Caco-2 (cell line): ENCODE data around the gene WDR27. TPM values are rescaled to one million over a fixed set of nuclear protein-coding genes. Genes with fewer than 3 reads are reported as not detected.

Source experiments
- BruUV-seq: library from RNA; stranded (reverse); fragments of 400-500 nt; replicated peaks from 2 replicates; lab custom pipeline; 2021; lab: Mats Ljungman, UMichigan
- CTCF ChIA-PET: fragments of 300-600 bp; sonication (Branson Sonifier 250); formaldehyde crosslinking; loops from one replicate; lab custom pipeline; 2022; ENCODE audit warnings: antibody characterized with exemption; lab: Charles Lee
- POLR2A ChIA-PET: fragments of 300-600 bp; sonication (Branson Sonifier 250); formaldehyde crosslinking; loops from one replicate; lab custom pipeline; 2022; ENCODE audit warnings: antibody characterized with exemption; lab: Charles Lee
- DNase-seq, 2 experiments: peaks; one replicate each; pipeline versions ENCODE4 v3.0.0 to v3.0.0-alpha.2; 2020 to 2022
- H3K27me3 ChIP-seq: replicated peaks from 2 replicates; pipeline ENCODE4 v1.6.0; 2011; ENCODE audit warnings: low read length; ENCODE audit not compliant: control insufficient read depth, insufficient read depth
- H3K36me3 ChIP-seq: 2 replicates; pipeline ENCODE4 v1.5.1; 2011; ENCODE audit warnings: low read length; ENCODE audit not compliant: control insufficient read depth, insufficient read depth
- H3K4me1 ChIP-seq: fragments of 250-450 bp; sonication (Bioruptor Pico); 2 replicates; pipeline ENCODE4 v1.5.1; 2020; ENCODE audit warnings: mild to moderate bottlenecking
- H3K4me3 ChIP-seq: 2 replicates; pipeline ENCODE4 v1.5.1; 2011; ENCODE audit warnings: low read depth, mild to moderate bottlenecking, control low read depth, low read length
- H3K9me3 ChIP-seq: fragments of 250-450 bp; sonication (Bioruptor Pico); 2 replicates; pipeline ENCODE4 v1.5.1; 2020; ENCODE audit warnings: mild to moderate bottlenecking, moderate library complexity
- H3K27ac Mint-ChIP-seq: one replicate; pipeline ENCODE4 v1.8.0; 2022; ENCODE audit warnings: mixed read lengths; ENCODE audit not compliant: unreplicated experiment
- H3K27me3 Mint-ChIP-seq: one replicate; pipeline ENCODE4 v1.8.0; 2022; ENCODE audit warnings: mixed read lengths; ENCODE audit not compliant: insufficient read depth, unreplicated experiment
- H3K36me3 Mint-ChIP-seq: one replicate; pipeline ENCODE4 v1.8.0; 2022; ENCODE audit warnings: mild to moderate bottlenecking, mixed read lengths; ENCODE audit not compliant: insufficient read depth, unreplicated experiment
- H3K4me1 Mint-ChIP-seq: one replicate; pipeline ENCODE4 v1.8.0; 2022; ENCODE audit warnings: low read depth, mixed read lengths; ENCODE audit not compliant: unreplicated experiment
- H3K4me3 Mint-ChIP-seq: one replicate; pipeline ENCODE4 v1.8.0; 2022; ENCODE audit warnings: mild to moderate bottlenecking, moderate library complexity, mixed read lengths; ENCODE audit not compliant: unreplicated experiment
- H3K9me3 Mint-ChIP-seq: one replicate; pipeline ENCODE4 v1.8.0; 2022; ENCODE audit warnings: mixed read lengths; ENCODE audit not compliant: unreplicated experiment
- intact Hi-C: fragments of 100-400 bp; cut with micrococcal nuclease; formaldehyde crosslinking; loops from one replicate; pipeline ENCODE4 v1.10.0; 2022; ENCODE audit not compliant: unreplicated experiment
- total RNA-seq: library from RNA; stranded (reverse); gene quantifications from 2 replicates; pipeline ENCODE4 v1.2.3, GENCODE V29; 2022
- TF ChIP-seq, protein P1 (sequence below), 2 experiments: fragments of 200-600 bp in 1 of 2; IDR thresholded peaks; 1 replicate in 1 of 2; 2 replicates in 1 of 2; pipeline versions ENCODE4 v1.5.1 to v1.8.0; 2011 to 2022; ENCODE audit warnings: antibody characterized with exemption in 1 of 2, control low read depth in 1 of 2, inconsistent platforms in 1 of 2, low read depth in 1 of 2, low read length in 1 of 2, mild to moderate bottlenecking in 1 of 2, moderate library complexity in 1 of 2; ENCODE audit not compliant: insufficient read depth in 1 of 2, severe bottlenecking in 1 of 2, unreplicated experiment in 1 of 2

WDR27 gene
- total RNA-seq, 1 experiment from 2014 or later, result 62.9 TPM

DNA sequence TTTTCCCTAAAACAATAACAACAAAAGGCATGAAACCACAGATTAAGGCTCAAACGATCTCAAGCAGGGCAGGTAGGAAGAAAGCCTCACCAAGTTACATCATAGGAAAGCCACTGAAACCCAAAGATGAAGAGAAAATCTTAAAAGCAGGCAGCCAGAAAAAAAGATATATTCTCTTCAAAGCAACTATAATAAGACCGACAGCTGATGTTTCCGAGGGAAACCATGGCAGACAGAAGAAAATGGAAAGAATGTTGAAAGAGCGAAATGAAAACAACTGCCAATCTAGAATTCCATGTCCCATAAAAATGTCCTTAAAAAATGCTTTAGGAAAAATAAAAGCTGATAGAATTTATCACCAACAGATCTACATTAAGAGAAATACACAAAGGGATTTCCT lies 286.6 kb downstream of the WDR27 start:
- no peaks in the 10 kb centered on the region for H3K36me3 Mint-ChIP-seq
- DNase-seq, result no peak
- peaks cover 34% of the 10 kb centered on the region for H3K9me3 Mint-ChIP-seq
- intact Hi-C loops, result no loop called here
- H3K4me1 Mint-ChIP-seq, result no peaks in the 10 kb centered on the region
- Histone ChIP-seq H3K36me3 (no peaks in the 10 kb centered on the region), H3K27me3 (no peaks in the 10 kb centered on the region), H3K9me3 (peaks cover 15% of the 10 kb centered on the region), H3K4me3 (no peak overlapping the region), H3K4me1 (no peaks in the 10 kb centered on the region)
- ChIA-PET POLR2A (no interaction called here), CTCF (no interaction called here)
- BruUV-seq, result no TSS peak
- no peak overlapping the region for H3K4me3 Mint-ChIP-seq
- peaks cover 2% of the 10 kb centered on the region for H3K27me3 Mint-ChIP-seq
- H3K27ac Mint-ChIP-seq, result no peak overlapping the region
- TF ChIP-seq, protein P1, sequence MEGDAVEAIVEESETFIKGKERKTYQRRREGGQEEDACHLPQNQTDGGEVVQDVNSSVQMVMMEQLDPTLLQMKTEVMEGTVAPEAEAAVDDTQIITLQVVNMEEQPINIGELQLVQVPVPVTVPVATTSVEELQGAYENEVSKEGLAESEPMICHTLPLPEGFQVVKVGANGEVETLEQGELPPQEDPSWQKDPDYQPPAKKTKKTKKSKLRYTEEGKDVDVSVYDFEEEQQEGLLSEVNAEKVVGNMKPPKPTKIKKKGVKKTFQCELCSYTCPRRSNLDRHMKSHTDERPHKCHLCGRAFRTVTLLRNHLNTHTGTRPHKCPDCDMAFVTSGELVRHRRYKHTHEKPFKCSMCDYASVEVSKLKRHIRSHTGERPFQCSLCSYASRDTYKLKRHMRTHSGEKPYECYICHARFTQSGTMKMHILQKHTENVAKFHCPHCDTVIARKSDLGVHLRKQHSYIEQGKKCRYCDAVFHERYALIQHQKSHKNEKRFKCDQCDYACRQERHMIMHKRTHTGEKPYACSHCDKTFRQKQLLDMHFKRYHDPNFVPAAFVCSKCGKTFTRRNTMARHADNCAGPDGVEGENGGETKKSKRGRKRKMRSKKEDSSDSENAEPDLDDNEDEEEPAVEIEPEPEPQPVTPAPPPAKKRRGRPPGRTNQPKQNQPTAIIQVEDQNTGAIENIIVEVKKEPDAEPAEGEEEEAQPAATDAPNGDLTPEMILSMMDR (IDR thresholded peaks at IDR 0.05; ENCODE audit: insufficient read depth in 1 of 2, low read depth in 1 of 2, low read length in 1 of 2, severe bottlenecking in 1 of 2, unreplicated experiment in 1 of 2), result no peak

GRCh38 chr6:169411722-169412121 lies 290.1 kb downstream of the WDR27 start:
- Histone ChIP-seq H3K36me3 (no peaks in the 10 kb centered on the region), H3K9me3 (peaks cover 15% of the 10 kb centered on the region), H3K4me3 (no peak overlapping the region), H3K27me3 (no peaks in the 10 kb centered on the region), H3K4me1 (no peaks in the 10 kb centered on the region)
- Mint-ChIP-seq H3K27me3 (peaks cover 2% of the 10 kb centered on the region), H3K9me3 (peaks cover 23% of the 10 kb centered on the region), H3K4me3 (no peak overlapping the region), H3K36me3 (no peaks in the 10 kb centered on the region), H3K4me1 (no peaks in the 10 kb centered on the region), H3K27ac (no peak overlapping the region)
- TF ChIP-seq, protein P1 (IDR thresholded peaks at IDR 0.05; ENCODE audit: insufficient read depth in 1 of 2, low read depth in 1 of 2, low read length in 1 of 2, severe bottlenecking in 1 of 2, unreplicated experiment in 1 of 2), result no peak
- BruUV-seq, result no TSS peak
- ChIA-PET POLR2A (no interaction called here), CTCF (interaction anchor here (0.6 kb wide), 1 partner anchor 94 kb away, joined by 3 read pairs; no protein-coding TSS in a partner anchor)
- DNase-seq, result no peak
- intact Hi-C loops, result no loop called here

GRCh38 chr6:169411296-169411695 lies 290.5 kb downstream of the WDR27 start:
- BruUV-seq, result no TSS peak

More at GRCh38 chr6:169411296-169411695, 290.5 kb downstream of the WDR27 start:
- no peak overlapping the region for H3K4me3 Mint-ChIP-seq
- H3K4me1 Mint-ChIP-seq, result no peaks in the 10 kb centered on the region
- ChIA-PET CTCF (interaction anchor here (0.6 kb wide), 1 partner anchor 93 kb away, joined by 3 read pairs; no protein-coding TSS in a partner anchor), POLR2A (no interaction called here)
- Histone ChIP-seq H3K27me3 (no peaks in the 10 kb centered on the region), H3K9me3 (peaks cover 15% of the 10 kb centered on the region), H3K36me3 (no peaks in the 10 kb centered on the region), H3K4me3 (no peak overlapping the region), H3K4me1 (no peaks in the 10 kb centered on the region)
- H3K9me3 Mint-ChIP-seq, result peaks cover 23% of the 10 kb centered on the region
- no peaks in the 10 kb centered on the region for H3K36me3 Mint-ChIP-seq
- no peak overlapping the region for H3K27ac Mint-ChIP-seq
- TF ChIP-seq, protein P1 (IDR thresholded peaks at IDR 0.05; ENCODE audit: insufficient read depth in 1 of 2, low read depth in 1 of 2, low read length in 1 of 2, severe bottlenecking in 1 of 2, unreplicated experiment in 1 of 2), result no peak
- H3K27me3 Mint-ChIP-seq, result peaks cover 2% of the 10 kb centered on the region
- DNase-seq, result no peak
- intact Hi-C loops, result no loop called here
